Neural cell (in vitro differentiated cells): Measurements from ENCODE around the gene TRIM14. TPM values are rescaled to one million over a fixed set of nuclear protein-coding genes. Genes with fewer than 3 reads are reported as not detected.

Experiments
- H2AFZ ChIP-seq: fragments of 200-600, 300-800 bp; sonication (generic), shearing (Covaris generic); 2 replicates; pipeline ENCODE4 v1.6.0; 2014; ENCODE audit warnings: low read depth, mild to moderate bottlenecking, antibody characterized with exemption, low read length, moderate library complexity
- H3F3A ChIP-seq: fragments of 200-600 bp; shearing (Covaris generic); 2 replicates; pipeline ENCODE4 v1.6.1; 2016; ENCODE audit warnings: mild to moderate bottlenecking, moderate library complexity, mixed read lengths, antibody characterized with exemption, low read length; ENCODE audit not compliant: insufficient read depth, poor library complexity, severe bottlenecking
- H3K27ac ChIP-seq: fragments of 200-600, 300-800 bp; sonication (generic), shearing (Covaris generic); 2 replicates; pipeline ENCODE4 v1.5.1; 2014; ENCODE audit warnings: mild to moderate bottlenecking, low read length, moderate library complexity
- H3K27me3 ChIP-seq: fragments of 300-800, 200-600 bp; sonication (generic), shearing (Covaris generic); 2 replicates; pipeline ENCODE4 v1.6.0; 2014; ENCODE audit warnings: mild to moderate bottlenecking, low read depth, low read length, moderate library complexity; ENCODE audit not compliant: insufficient read depth
- H3K36me3 ChIP-seq: fragments of 300-800, 200-600 bp; sonication (generic), shearing (Covaris generic); 2 replicates; pipeline ENCODE4 v1.5.1; 2014; ENCODE audit warnings: mild to moderate bottlenecking, antibody characterized with exemption, low read length, moderate library complexity; ENCODE audit not compliant: insufficient read depth
- H3K4me2 ChIP-seq: fragments of 300-800, 200-600 bp; sonication (generic), shearing (Covaris generic); 2 replicates; pipeline ENCODE4 v1.6.0; 2014; ENCODE audit warnings: mild to moderate bottlenecking, low read length
- H3K4me3 ChIP-seq: fragments of 300-800, 200-600 bp; sonication (generic), shearing (Covaris generic); 2 replicates; pipeline ENCODE4 v1.5.1; 2014; ENCODE audit warnings: mild to moderate bottlenecking, low read length, moderate library complexity
- H3K79me2 ChIP-seq: fragments of 200-600 bp; shearing (Covaris generic); replicated peaks from 2 replicates; pipeline ENCODE4 v1.6.0; 2014; ENCODE audit warnings: mild to moderate bottlenecking, low read length, moderate library complexity; ENCODE audit not compliant: insufficient read depth
- H3K9ac ChIP-seq: fragments of 300-800, 200-600 bp; sonication (generic), shearing (Covaris generic); 2 replicates; pipeline ENCODE4 v1.6.1; 2016; ENCODE audit warnings: mild to moderate bottlenecking, low read length, mixed read lengths
- H3K9me2 ChIP-seq: fragments of 200-600 bp; shearing (Covaris generic); 2 replicates; pipeline ENCODE4 v1.6.1; 2016; ENCODE audit warnings: mild to moderate bottlenecking, low read length, mixed read lengths; ENCODE audit not compliant: insufficient read depth
- H3K9me3 ChIP-seq: fragments of 200-600, 300-800 bp; sonication (generic), shearing (Covaris generic); 2 replicates; pipeline ENCODE4 v1.6.1; 2016; ENCODE audit warnings: mild to moderate bottlenecking, mixed run types, low read length, moderate library complexity, mixed read lengths
- H4K20me1 ChIP-seq: fragments of 200-600 bp; shearing (Covaris generic); 2 replicates; pipeline ENCODE4 v1.6.1; 2016; ENCODE audit warnings: mild to moderate bottlenecking, mixed run types; ENCODE audit not compliant: insufficient read depth
- CTCF ChIP-seq: fragments of 450-650 bp; IDR thresholded peaks from 2 replicates; pipeline ENCODE4 v1.5.1; 2014; ENCODE audit warnings: antibody characterized with exemption, mild to moderate bottlenecking, moderate library complexity; ENCODE audit not compliant: poor library complexity, severe bottlenecking
- EP300 ChIP-seq: fragments of 450-650 bp; conservative IDR thresholded peaks from 2 replicates; pipeline ENCODE4 v1.6.1; 2014; ENCODE audit warnings: antibody characterized with exemption, mild to moderate bottlenecking, moderate library complexity; ENCODE audit not compliant: poor library complexity, severe bottlenecking
- EZH2 ChIP-seq: fragments of 200-600, 300-800 bp; shearing (Covaris generic), sonication (generic); IDR thresholded peaks from 2 replicates; pipeline ENCODE4 v1.6.1; 2014; ENCODE audit warnings: antibody characterized with exemption, low read length, borderline replicate concordance, mild to moderate bottlenecking; ENCODE audit not compliant: insufficient read depth, poor library complexity, severe bottlenecking
- MXI1 ChIP-seq: fragments of 450-650 bp; conservative IDR thresholded peaks from 2 replicates; pipeline ENCODE4 v1.6.1; 2014; ENCODE audit warnings: antibody characterized with exemption, mild to moderate bottlenecking; ENCODE audit not compliant: poor library complexity, severe bottlenecking
- POLR2AphosphoS5 ChIP-seq: IDR thresholded peaks from 2 replicates; pipeline ENCODE4 v1.6.1; 2012
- RAD21 ChIP-seq: fragments of 450-650 bp; conservative IDR thresholded peaks from 2 replicates; pipeline ENCODE4 v1.6.1; 2014; ENCODE audit warnings: antibody characterized with exemption, mild to moderate bottlenecking, moderate library complexity
- REST ChIP-seq: IDR thresholded peaks from 2 replicates; pipeline ENCODE4 v1.6.1; 2012; ENCODE audit warnings: borderline replicate concordance
- SMC3 ChIP-seq: fragments of 450-650 bp; conservative IDR thresholded peaks from 2 replicates; pipeline ENCODE4 v1.6.1; 2014; ENCODE audit warnings: antibody characterized with exemption, mild to moderate bottlenecking, moderate library complexity; ENCODE audit not compliant: poor library complexity
- TAF1 ChIP-seq: IDR thresholded peaks from 2 replicates; pipeline ENCODE4 v1.6.1; 2012; ENCODE audit warnings: low read depth
- polyA plus RNA-seq: library from polyadenylated mRNA; depleted of rRNA; stranded (reverse); fragments of >200 nt; gene quantifications from 2 replicates; pipeline ENCODE4 v1.2.3, GENCODE V29; 2014

Gene TRIM14
- polyA plus RNA-seq, 1 donor from 2014 or later = not detected

GRCh38 chr9:98109052-98109451 lies 10.0 kb downstream of the TRIM14 start:
- Histone ChIP-seq H3K4me2 (no peak overlapping the region), H3K9me2 (no peaks in the 10 kb centered on the region), H3K27ac (no peak overlapping the region), H4K20me1 (no peaks in the 10 kb centered on the region), H3K9ac (no peak overlapping the region), H3K79me2 (no peaks in the 10 kb centered on the region), H3K9me3 (no peaks in the 10 kb centered on the region), H3K4me3 (no peak overlapping the region), H3K27me3 (no peaks in the 10 kb centered on the region), H3F3A (no peaks in the 10 kb centered on the region), H2AFZ (no peak overlapping the region), H3K36me3 (no peaks in the 10 kb centered on the region)
- TF ChIP-seq CTCF (no peak), POLR2AphosphoS5 (no peak), MXI1 (no peak), EZH2 (no peak), SMC3 (no peak), RAD21 (no peak), EP300 (no peak)

GRCh38 chr9:98108531-98109031 lies 10.4 kb downstream of the TRIM14 start:
- Histone ChIP-seq H3K9me3 (no peaks in the 10 kb centered on the region), H3K27me3 (no peaks in the 10 kb centered on the region), H3K4me3 (no peak overlapping the region), H2AFZ (no peak overlapping the region), H3K9me2 (no peaks in the 10 kb centered on the region), H3K4me2 (no peak overlapping the region), H3K79me2 (no peaks in the 10 kb centered on the region), H3F3A (no peaks in the 10 kb centered on the region), H3K36me3 (no peaks in the 10 kb centered on the region), H4K20me1 (no peaks in the 10 kb centered on the region), H3K9ac (no peak overlapping the region), H3K27ac (no peak overlapping the region)
- TF ChIP-seq RAD21 (no peak), TAF1 (no peak), EZH2 (no peak), MXI1 (no peak), CTCF (no peak), POLR2AphosphoS5 (no peak), SMC3 (no peak), REST (no peak), EP300 (no peak)
